Neutrophil (primary cell): ENCODE measurements around the gene TEKT2.
A peak's percentile ranks its signal among the peaks of the same experiment; 100 is the strongest.

ENCODE experiments used
- H3K27ac ChIP-seq: fragments of 200-600 bp; sonication (generic); 2 replicates; pipeline ENCODE4 v1.5.1; 2016; ENCODE audit warnings: mild to moderate bottlenecking, moderate library complexity
- H3K27me3 ChIP-seq: fragments of 200-600 bp; sonication (generic); 2 replicates; pipeline ENCODE4 v1.6.0; 2016; ENCODE audit warnings: mild to moderate bottlenecking
- H3K36me3 ChIP-seq: fragments of 200-600 bp; sonication (generic); 2 replicates; pipeline ENCODE4 v1.5.1; 2017
- H3K4me1 ChIP-seq, 2 experiments: fragments of 200-600 bp in 1 of 2; sonication (generic) in 1 of 2; 1 replicate in 1 of 2; 2 replicates in 1 of 2; pipeline versions ENCODE4 v1.5.1 to v1.6.1; 2013 to 2016; ENCODE audit warnings: low read depth in 1 of 2, low read length in 1 of 2, mild to moderate bottlenecking in 1 of 2, moderate library complexity in 1 of 2; ENCODE audit not compliant: control insufficient read depth in 1 of 2, insufficient read depth in 1 of 2
- H3K4me3 ChIP-seq, 2 experiments: fragments of 200-600 bp in 1 of 2; sonication (generic) in 1 of 2; 1 replicate in 1 of 2; 2 replicates in 1 of 2; pipeline ENCODE4 v1.5.1; 2013 to 2016; ENCODE audit warnings: low read depth in 1 of 2, low read length in 1 of 2, mild to moderate bottlenecking in 1 of 2, moderate library complexity in 1 of 2
- H3K9me3 ChIP-seq: fragments of 200-600 bp; sonication (generic); 2 replicates; pipeline ENCODE4 v1.5.1; 2016
- CTCF ChIP-seq: fragments of 200-600 bp; sonication (generic); IDR thresholded peaks from 2 replicates; pipeline ENCODE4 v1.5.1; 2016; ENCODE audit warnings: antibody characterized with exemption

Gene TEKT2

GRCh38 chr1:36095760-36096405, 12.0 kb downstream of the TEKT2 start:
- Histone ChIP-seq H3K4me3 (no peak overlapping the region), H3K9me3 (no peaks in the 10 kb centered on the region), H3K4me1 (peaks cover 18 to 28% of the 10 kb centered on the region in 2 experiments), H3K27me3 (no peaks in the 10 kb centered on the region), H3K27ac (peak overlapping the region; percentile 78), H3K36me3 (peaks cover 62% of the 10 kb centered on the region)
- no peak for TF ChIP-seq CTCF

GRCh38 chr1:36096500-36097432, 12.9 kb downstream of the TEKT2 start:
- H3K4me1 ChIP-seq, result peaks cover 18 to 28% of the 10 kb centered on the region in 2 experiments
- H3K9me3 ChIP-seq, result no peaks in the 10 kb centered on the region
- no peak for TF ChIP-seq CTCF
- peak overlapping the region; percentile 78 for H3K27ac ChIP-seq
- no peaks in the 10 kb centered on the region for H3K27me3 ChIP-seq
- peaks cover 53% of the 10 kb centered on the region for H3K36me3 ChIP-seq
- no peak overlapping the region for H3K4me3 ChIP-seq

- H3K27me3 ChIP-seq, result no peaks in the 10 kb centered on the region
- H3K9me3 ChIP-seq, result no peaks in the 10 kb centered on the region
- no peak overlapping the region for H3K4me3 ChIP-seq
- H3K4me1 ChIP-seq, result peaks cover 18 to 28% of the 10 kb centered on the region in 2 experiments
- H3K36me3 ChIP-seq, result peaks cover 41% of the 10 kb centered on the region
- TF ChIP-seq CTCF, result no peak
- no peak overlapping the region for H3K27ac ChIP-seq
Observed at GRCh38 chr1:36097693-36098585, 14.0 kb downstream of the TEKT2 start.

GRCh38 chr1:36098650-36099365, 14.9 kb downstream of the TEKT2 start:
- peaks cover 32% of the 10 kb centered on the region for H3K36me3 ChIP-seq
- H3K27me3 ChIP-seq, result no peaks in the 10 kb centered on the region
- H3K9me3 ChIP-seq, result no peaks in the 10 kb centered on the region
- no peak for TF ChIP-seq CTCF
- H3K4me1 ChIP-seq, result peaks cover 18 to 28% of the 10 kb centered on the region in 2 experiments
- H3K4me3 ChIP-seq, result no peak overlapping the region
- no peak overlapping the region for H3K27ac ChIP-seq
